ENCODE results near the gene SLIT3. TPM values are rescaled to one million over a fixed set of nuclear protein-coding genes. Genes with fewer than 3 reads are reported as not detected.
"Not testable (repeated sequence)": the region's sequence is repeated elsewhere in the genome, so short reads cannot be mapped to it uniquely, and the experiment has no call there.

SLIT3 gene
- total RNA-seq, 1 experiment from 2014 or later: 2.0 TPM

- H3K27ac ChIP-seq; H3K9me3 ChIP-seq (replicated peaks); H3K27me3 ChIP-seq; DNase-seq; H3K36me3 ChIP-seq; H3K4me3 ChIP-seq; H3K4me1 ChIP-seq: not testable (repeated sequence)
Measured at GRCh38 chr5:168742311-168742710, 558.6 kb downstream of the SLIT3 start.

DNA sequence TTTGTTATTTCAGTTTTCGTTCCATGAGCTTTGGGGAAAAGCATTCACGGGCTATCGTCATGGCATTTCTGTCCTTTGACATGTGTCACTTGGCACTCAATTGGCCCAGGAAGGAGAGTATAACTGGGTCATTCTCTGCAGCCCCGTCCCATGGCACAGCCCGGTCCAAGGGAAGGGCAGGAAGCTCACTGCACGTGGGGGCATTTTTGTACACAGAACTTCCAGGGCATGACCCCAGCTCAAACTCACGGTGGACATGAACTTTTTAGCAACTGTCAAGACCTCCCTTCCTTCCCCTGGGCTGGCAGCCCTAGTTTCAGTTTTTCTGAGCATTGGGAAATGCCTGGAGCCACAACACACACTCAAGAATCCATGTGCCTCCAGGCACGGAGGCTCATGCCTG lies 560.1 kb downstream of the SLIT3 start:
- Histone ChIP-seq H3K27me3 (no peaks in the 10 kb centered on the region), H3K27ac (no peak overlapping the region), H3K4me1 (no peaks in the 10 kb centered on the region), H3K36me3 (no peaks in the 10 kb centered on the region), H3K9me3 (replicated peaks) (no peaks in the 10 kb centered on the region), H3K4me3 (no peak overlapping the region)
- DNase-seq: no peak

- DNase-seq: no peak
Measured at GRCh38 chr5:168740092-168740800, 560.7 kb downstream of the SLIT3 start.

DNA sequence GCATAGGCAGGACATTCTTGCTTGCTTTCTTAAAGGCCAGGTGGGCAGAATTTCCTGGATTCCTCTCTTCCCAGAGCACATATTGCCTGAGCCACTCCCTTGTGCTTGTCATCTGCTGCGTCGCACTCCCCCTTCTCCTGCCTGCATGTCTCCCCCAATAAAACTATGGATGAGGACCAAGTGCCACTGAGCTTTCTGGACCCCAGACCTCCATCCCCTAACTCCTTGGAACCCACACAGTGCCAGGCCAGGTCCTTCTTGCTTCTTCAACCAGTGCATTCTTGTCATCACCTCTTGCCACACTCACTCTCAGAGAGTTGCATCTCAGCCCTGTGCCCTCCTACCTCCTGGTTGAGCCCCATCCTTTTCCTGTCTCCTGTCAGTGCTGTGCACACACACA lies 563.9 kb downstream of the SLIT3 start:
- no peak for DNase-seq
- Histone ChIP-seq H3K4me3 (no peak overlapping the region), H3K4me1 (no peaks in the 10 kb centered on the region), H3K27ac (no peak overlapping the region), H3K9me3 (replicated peaks) (no peaks in the 10 kb centered on the region), H3K27me3 (no peaks in the 10 kb centered on the region), H3K36me3 (no peaks in the 10 kb centered on the region)

More at GRCh38 chr5:168740092-168740800, 560.7 kb downstream of the SLIT3 start:
- Histone ChIP-seq H3K4me1 (no peaks in the 10 kb centered on the region), H3K4me3 (no peak overlapping the region), H3K9me3 (replicated peaks) (no peaks in the 10 kb centered on the region), H3K27me3 (no peaks in the 10 kb centered on the region), H3K36me3 (no peaks in the 10 kb centered on the region), H3K27ac (no peak overlapping the region)

DNA sequence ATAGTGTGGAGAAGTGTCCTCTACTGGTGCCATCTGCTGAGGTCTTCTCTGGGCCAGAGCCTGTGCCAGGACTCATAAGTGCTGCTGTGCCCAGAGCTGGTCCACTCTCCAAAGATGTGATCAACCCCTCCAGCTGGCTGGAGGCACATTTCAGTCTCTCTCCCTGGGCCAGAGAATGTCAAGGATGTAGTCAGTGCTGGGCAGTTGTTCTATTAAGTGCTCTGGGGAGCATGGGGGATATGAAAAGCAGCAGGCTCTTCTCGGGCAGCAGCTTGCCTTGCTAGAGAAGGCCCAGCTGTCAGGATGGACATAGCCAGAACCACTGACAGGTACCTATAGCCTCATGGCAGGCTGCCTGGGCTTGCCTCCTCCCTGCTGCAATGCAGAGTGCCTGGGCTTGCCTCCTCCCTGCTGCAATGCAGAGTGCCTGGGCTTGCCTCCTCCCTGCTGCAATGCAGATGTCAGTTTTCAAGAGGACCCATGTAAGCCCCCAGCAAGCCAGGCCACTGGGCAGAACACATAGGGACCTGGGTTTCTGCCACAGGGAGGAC lies 564.6 kb downstream of the SLIT3 start:
- Histone ChIP-seq H3K27me3 (no peaks in the 10 kb centered on the region), H3K27ac (no peak overlapping the region), H3K36me3 (no peaks in the 10 kb centered on the region), H3K4me1 (no peaks in the 10 kb centered on the region), H3K9me3 (replicated peaks) (no peaks in the 10 kb centered on the region), H3K4me3 (no peak overlapping the region)
- no peak for DNase-seq

- DNase-seq: no peak
- no peak overlapping the region for H3K27ac ChIP-seq
Measured at GRCh38 chr5:168734620-168735300, 566.2 kb downstream of the SLIT3 start.

DNA sequence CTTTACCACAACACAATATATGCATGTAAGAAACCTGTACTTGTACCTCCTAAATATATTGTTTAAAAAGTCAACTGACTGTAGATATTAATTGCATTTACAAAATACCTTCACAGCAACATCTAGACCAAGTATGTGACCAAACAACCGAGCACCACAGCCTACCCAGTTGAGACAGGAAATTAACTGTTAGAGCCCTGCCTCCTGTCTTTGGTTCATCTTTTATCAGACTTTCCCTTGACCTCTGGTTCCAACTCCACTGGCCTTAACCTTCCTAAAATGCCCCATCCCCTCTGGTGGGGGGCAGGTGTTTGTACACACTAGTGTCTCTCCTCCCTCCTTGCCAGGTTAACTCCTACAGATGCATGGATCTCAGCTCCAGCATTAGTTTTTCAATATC lies 566.8 kb downstream of the SLIT3 start:
- Histone ChIP-seq H3K36me3 (no peaks in the 10 kb centered on the region), H3K27me3 (no peaks in the 10 kb centered on the region), H3K4me1 (no peaks in the 10 kb centered on the region), H3K27ac (no peak overlapping the region), H3K4me3 (no peak overlapping the region), H3K9me3 (replicated peaks) (no peaks in the 10 kb centered on the region)
- no peak for DNase-seq

More at GRCh38 chr5:168734620-168735300, 566.2 kb downstream of the SLIT3 start:
- no peaks in the 10 kb centered on the region for H3K4me1 ChIP-seq
- H3K36me3 ChIP-seq: no peaks in the 10 kb centered on the region
- H3K9me3 ChIP-seq (replicated peaks): no peaks in the 10 kb centered on the region
- no peak overlapping the region for H3K4me3 ChIP-seq
- no peaks in the 10 kb centered on the region for H3K27me3 ChIP-seq

GRCh38 chr5:168728546-168729211 lies 572.3 kb downstream of the SLIT3 start:
- no peak for DNase-seq
- H3K27me3 ChIP-seq: no peaks in the 10 kb centered on the region

GRCh38 chr5:168727547-168727946 lies 573.4 kb downstream of the SLIT3 start:
- H3K36me3 ChIP-seq: no peaks in the 10 kb centered on the region
- no peaks in the 10 kb centered on the region for H3K4me1 ChIP-seq
- DNase-seq: no peak
- H3K27ac ChIP-seq: no peak overlapping the region
- no peaks in the 10 kb centered on the region for H3K9me3 ChIP-seq (replicated peaks)
- no peaks in the 10 kb centered on the region for H3K27me3 ChIP-seq
- H3K4me3 ChIP-seq: no peak overlapping the region

More at GRCh38 chr5:168728546-168729211, 572.3 kb downstream of the SLIT3 start:
- Histone ChIP-seq H3K4me3 (no peak overlapping the region), H3K27ac (no peak overlapping the region), H3K4me1 (no peaks in the 10 kb centered on the region), H3K9me3 (replicated peaks) (no peaks in the 10 kb centered on the region), H3K36me3 (no peaks in the 10 kb centered on the region)

DNA sequence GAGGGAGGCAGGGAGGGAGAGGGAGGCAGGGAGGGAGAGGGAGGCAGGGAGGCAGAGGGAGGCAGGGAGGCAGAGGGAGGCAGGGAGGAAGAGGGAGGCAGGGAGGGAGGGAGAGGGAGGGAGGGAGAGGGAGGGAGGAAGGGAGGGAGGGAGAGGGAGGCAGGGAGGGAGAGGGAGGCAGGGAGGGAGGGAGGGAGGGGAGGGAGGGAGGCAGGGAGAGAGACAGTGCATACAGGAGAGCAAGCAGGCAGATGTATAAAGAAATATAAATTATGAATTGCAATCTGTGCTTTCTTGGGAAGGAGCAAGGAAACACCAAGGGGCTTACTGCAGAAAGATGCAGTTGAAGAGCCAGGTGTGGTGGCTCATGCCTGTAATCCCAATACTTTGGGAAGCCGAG lies 574.6 kb downstream of the SLIT3 start:
- DNase-seq: no peak
- Histone ChIP-seq H3K27me3 (no peaks in the 10 kb centered on the region), H3K27ac (no peak overlapping the region), H3K9me3 (replicated peaks) (no peaks in the 10 kb centered on the region), H3K4me1 (no peaks in the 10 kb centered on the region), H3K4me3 (no peak overlapping the region), H3K36me3 (no peaks in the 10 kb centered on the region)

- no peaks in the 10 kb centered on the region for H3K9me3 ChIP-seq (replicated peaks)
- H3K27ac ChIP-seq: no peak overlapping the region
- DNase-seq: no peak
- no peaks in the 10 kb centered on the region for H3K27me3 ChIP-seq
- H3K4me3 ChIP-seq: no peak overlapping the region
- H3K4me1 ChIP-seq: no peaks in the 10 kb centered on the region
- H3K36me3 ChIP-seq: no peaks in the 10 kb centered on the region
Measured at GRCh38 chr5:168724227-168724626, 576.7 kb downstream of the SLIT3 start.

DNA sequence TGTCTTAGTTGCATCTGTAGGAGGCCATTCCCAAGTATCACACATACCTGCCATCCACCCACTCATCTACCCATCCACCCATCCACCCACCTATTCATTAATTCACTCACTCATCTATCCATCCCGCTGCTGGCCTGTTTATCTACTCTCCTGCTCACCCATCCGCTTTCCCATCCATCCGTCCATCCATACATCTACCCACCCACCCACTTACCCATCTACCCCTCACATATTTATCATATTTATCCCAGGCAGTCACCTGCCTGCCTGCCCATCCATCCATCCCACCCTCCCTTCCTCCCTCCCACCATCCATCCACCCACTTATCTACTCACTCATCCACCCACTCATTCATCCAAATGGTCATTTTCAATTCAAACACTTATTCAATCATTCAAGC lies 577.9 kb downstream of the SLIT3 start:
- no peaks in the 10 kb centered on the region for H3K36me3 ChIP-seq

DNA sequence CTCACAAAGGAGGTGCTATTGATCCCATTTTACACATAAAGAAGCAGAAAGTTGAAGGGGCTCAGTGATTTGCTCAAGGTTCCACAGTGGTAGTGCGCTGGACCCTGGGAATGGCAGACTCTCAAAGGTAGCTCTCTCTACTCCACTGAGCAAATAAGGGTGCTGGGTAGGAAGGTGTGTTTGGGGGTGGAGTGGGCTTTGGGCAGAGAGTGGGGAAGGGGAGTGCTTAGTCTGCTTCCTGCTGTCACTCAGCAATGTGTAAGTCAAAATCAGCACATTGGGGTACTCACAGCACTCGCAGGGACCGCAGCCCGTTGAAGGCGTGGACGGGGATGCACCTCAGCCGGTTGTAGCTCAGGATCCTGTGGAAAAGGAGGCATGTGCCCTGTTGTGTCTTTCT lies 579.0 kb downstream of the SLIT3 start:
- Histone ChIP-seq H3K27ac (no peak overlapping the region), H3K36me3 (no peaks in the 10 kb centered on the region), H3K9me3 (replicated peaks) (no peaks in the 10 kb centered on the region), H3K4me3 (no peak overlapping the region), H3K4me1 (no peaks in the 10 kb centered on the region), H3K27me3 (no peaks in the 10 kb centered on the region)
- no peak for DNase-seq

More for the DNA sequence above, 577.9 kb downstream of the SLIT3 start:
- Histone ChIP-seq H3K27me3 (no peaks in the 10 kb centered on the region), H3K4me3 (no peak overlapping the region), H3K9me3 (replicated peaks) (no peaks in the 10 kb centered on the region), H3K4me1 (no peaks in the 10 kb centered on the region), H3K27ac (no peak overlapping the region)
- DNase-seq: no peak

- Histone ChIP-seq H3K4me3 (no peak overlapping the region), H3K9me3 (replicated peaks) (no peaks in the 10 kb centered on the region), H3K27me3 (no peaks in the 10 kb centered on the region), H3K27ac (no peak overlapping the region), H3K4me1 (no peaks in the 10 kb centered on the region), H3K36me3 (no peaks in the 10 kb centered on the region)
- DNase-seq: no peak
Measured at GRCh38 chr5:168721002-168721753, 579.8 kb downstream of the SLIT3 start.
